ENCODE results near the gene EXOC3L4. TPM values are rescaled to one million over a fixed set of nuclear protein-coding genes. Genes with fewer than 3 reads are reported as not detected.

Gene EXOC3L4
- total RNA-seq, 2 donors from 2014 or later = 0.37 TPM; not detected in 1

DNA sequence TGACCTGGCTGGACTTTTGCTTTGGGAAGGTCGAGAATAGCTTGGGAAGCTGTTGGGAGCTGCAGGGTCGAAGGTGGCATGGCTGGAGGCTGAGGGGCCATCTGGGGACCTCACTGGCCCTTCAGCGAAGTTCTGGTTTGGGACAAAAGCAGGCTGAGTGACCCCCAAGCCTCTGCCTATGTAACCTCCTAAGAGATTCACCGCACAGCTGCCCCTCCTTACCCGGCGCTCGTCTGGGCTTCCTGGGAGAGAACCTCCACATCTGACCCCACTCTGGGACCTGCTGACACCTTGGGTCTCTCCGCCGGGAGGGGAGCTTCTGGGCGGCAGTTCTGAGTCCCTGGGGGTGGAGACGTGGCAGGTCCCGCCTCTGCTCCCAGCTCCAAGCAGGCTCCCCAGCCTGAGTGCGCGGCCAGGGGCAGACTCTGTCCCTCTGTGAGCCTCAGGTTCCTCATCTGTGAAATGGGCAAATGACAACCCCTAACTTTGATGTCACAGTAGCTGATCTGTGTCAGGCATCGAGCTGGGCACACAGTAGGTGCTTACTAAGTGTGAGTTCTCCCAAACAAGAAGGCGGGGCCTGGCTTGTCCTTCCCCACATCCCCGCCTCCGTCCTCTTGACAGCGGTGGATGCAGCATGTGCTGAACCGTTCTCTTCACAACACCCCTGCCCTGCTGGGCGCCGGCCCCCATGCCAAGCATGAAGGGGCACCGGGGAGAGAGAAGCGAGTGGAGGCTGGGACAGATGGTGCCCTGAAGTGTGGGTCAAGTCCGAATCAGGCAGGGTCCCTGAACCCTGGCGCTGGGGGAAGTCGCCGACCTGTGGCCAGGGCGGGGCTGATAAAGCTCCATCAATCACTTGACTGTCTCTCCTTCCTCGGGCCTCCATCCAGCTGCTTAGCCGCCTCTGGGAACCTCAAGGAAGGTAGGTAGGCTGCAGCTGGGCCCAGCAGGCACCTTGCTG lies 3.8 kb downstream of the EXOC3L4 start:
- Histone ChIP-seq H3K27me3 (peaks cover 6 to 17% of the 10 kb centered on the region in 2 donors), H3K4me1 (peaks cover 0 to 26% of the 10 kb centered on the region in 2 donors), H3K27ac (no peak overlapping the region), H3K36me3 (no peaks in the 10 kb centered on the region), H3K4me3 (no peak overlapping the region), H3K9me3 (no peaks in the 10 kb centered on the region)
- TF ChIP-seq, protein P1, sequence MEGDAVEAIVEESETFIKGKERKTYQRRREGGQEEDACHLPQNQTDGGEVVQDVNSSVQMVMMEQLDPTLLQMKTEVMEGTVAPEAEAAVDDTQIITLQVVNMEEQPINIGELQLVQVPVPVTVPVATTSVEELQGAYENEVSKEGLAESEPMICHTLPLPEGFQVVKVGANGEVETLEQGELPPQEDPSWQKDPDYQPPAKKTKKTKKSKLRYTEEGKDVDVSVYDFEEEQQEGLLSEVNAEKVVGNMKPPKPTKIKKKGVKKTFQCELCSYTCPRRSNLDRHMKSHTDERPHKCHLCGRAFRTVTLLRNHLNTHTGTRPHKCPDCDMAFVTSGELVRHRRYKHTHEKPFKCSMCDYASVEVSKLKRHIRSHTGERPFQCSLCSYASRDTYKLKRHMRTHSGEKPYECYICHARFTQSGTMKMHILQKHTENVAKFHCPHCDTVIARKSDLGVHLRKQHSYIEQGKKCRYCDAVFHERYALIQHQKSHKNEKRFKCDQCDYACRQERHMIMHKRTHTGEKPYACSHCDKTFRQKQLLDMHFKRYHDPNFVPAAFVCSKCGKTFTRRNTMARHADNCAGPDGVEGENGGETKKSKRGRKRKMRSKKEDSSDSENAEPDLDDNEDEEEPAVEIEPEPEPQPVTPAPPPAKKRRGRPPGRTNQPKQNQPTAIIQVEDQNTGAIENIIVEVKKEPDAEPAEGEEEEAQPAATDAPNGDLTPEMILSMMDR (IDR thresholded peaks at IDR 0.05) = no peak
- DNase-seq (ENCODE audit: low spot score) = no peak

DNA sequence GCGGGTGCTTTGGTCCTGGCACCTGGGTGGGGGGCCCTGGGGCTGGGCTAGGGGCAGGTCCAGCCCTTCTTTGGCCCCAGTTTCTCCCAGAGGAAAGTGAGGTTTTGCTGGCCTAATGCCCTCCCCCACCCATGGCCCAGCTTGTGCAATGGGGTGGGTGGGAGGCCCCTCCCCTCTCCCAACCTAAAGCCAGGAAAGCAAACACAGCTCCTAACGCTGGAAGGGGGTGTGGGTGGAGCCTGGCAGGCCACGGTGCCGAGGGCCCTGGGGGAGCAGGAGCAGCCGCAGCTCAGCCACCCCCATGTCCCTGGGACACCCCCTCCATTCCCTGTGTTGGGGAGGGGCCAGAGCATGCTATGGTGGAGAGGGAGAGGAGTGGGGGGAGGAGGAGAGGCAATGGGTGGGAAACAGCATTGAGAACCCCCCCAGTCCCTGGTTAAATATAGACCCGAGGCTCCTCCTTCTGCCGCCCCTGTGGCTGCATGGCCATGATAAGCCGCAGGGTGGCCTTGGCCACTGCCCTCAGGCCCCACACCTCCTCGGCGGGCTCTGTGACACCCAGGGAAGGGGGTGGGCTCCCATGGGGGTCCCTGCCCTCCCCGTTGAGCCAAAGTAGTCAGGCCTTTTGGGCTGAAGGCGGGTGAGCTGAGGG lies 4.7 kb downstream of the EXOC3L4 start:
- no peaks in the 10 kb centered on the region for H3K9me3 ChIP-seq
- TF ChIP-seq, protein P1 (IDR thresholded peaks at IDR 0.05) = no peak
- no peaks in the 10 kb centered on the region for H3K36me3 ChIP-seq
- peaks cover 0 to 34% of the 10 kb centered on the region in 2 donors for H3K4me1 ChIP-seq
- peaks cover 6 to 20% of the 10 kb centered on the region in 2 donors for H3K27me3 ChIP-seq
- H3K27ac ChIP-seq = no peak overlapping the region
- no peak overlapping the region for H3K4me3 ChIP-seq
- DNase-seq (ENCODE audit: low spot score) = no peak

DNA sequence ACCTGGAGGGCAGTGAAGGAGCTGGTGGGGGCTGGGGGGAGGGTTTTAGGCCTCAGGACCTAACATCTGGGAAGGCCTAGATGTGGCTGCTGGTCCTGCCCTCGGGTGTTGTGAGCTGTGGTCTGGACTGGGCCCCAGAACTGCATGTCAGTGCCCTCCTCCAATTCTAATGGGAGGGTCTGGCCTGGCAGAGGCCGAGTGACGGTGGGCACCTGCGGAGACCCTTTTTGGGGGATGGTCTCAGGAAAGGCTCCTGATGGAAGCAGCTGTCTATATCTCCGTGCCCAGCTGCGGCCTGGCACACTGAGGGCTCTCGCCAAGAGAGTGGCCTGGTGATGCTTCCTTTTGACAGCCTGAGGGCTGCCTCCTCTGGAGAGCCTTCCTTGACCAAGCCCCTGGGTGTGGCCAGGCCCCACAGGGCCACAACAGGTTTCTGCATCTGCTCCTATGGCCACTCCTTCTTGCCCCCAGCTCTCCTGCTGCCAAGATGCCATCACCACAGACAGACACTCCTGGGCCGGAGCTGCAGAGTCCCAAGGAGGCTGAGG lies 5.3 kb downstream of the EXOC3L4 start:
- peaks cover 10 to 26% of the 10 kb centered on the region in 2 donors for H3K27me3 ChIP-seq
- H3K27ac ChIP-seq = no peak overlapping the region
- TF ChIP-seq, protein P1 (IDR thresholded peaks at IDR 0.05) = no peak
- no peak for DNase-seq (ENCODE audit: low spot score)
- H3K36me3 ChIP-seq = no peaks in the 10 kb centered on the region
- no peak overlapping the region for H3K4me3 ChIP-seq
- no peaks in the 10 kb centered on the region for H3K9me3 ChIP-seq
- peaks cover 0 to 34% of the 10 kb centered on the region in 2 donors for H3K4me1 ChIP-seq

- no peak for DNase-seq (ENCODE audit: low spot score)
Observed at GRCh38 chr14:103100281-103101121, 6.0 kb downstream of the EXOC3L4 start.

More at GRCh38 chr14:103100281-103101121, 6.0 kb downstream of the EXOC3L4 start:
- Histone ChIP-seq H3K36me3 (no peaks in the 10 kb centered on the region), H3K4me3 (no peak overlapping the region), H3K4me1 (peaks cover 0 to 38% of the 10 kb centered on the region in 2 donors), H3K27me3 (peaks cover 10 to 27% of the 10 kb centered on the region in 2 donors), H3K27ac (no peak overlapping the region), H3K9me3 (no peaks in the 10 kb centered on the region)
- TF ChIP-seq, protein P1 (IDR thresholded peaks at IDR 0.05) = no peak
